HepG2 (cell line): ENCODE measurements around the gene SRSF2. TPM values are rescaled to one million over a fixed set of nuclear protein-coding genes. Genes with fewer than 3 reads are reported as not detected.
"Not testable (repeated sequence)": the region's sequence is repeated elsewhere in the genome, so short reads cannot be mapped to it uniquely, and the experiment has no call there.

ENCODE experiments used
- ATAC-seq: fragments of 200-7000 bp; cut with Tn5 transposase; 3 replicates; pipeline ENCODE4 v1.9.1; 2020; ENCODE audit warnings: mild to moderate bottlenecking, moderate library complexity
- BruUV-seq: library from RNA; stranded (reverse); fragments of 400-500 nt; replicated peaks from 2 replicates; lab custom pipeline; 2021; lab: Mats Ljungman, UMichigan
- CTCF ChIA-PET: fragments of 300-600 bp; formaldehyde crosslinking; extraction: SDS; loops from one replicate; lab custom pipeline; 2021; ENCODE audit warnings: low total read pairs, inconsistent platforms, low intra/inter-chr PET ratio; lab: Yijun Ruan, JAX
- POLR2A ChIA-PET: fragments of 350-600 bp; sonication (Branson Sonifier 250); formaldehyde crosslinking; loops from one replicate; lab custom pipeline; 2020; ENCODE audit warnings: antibody characterized with exemption, inconsistent platforms; lab: Yijun Ruan, JAX
- DNase-seq: peaks from one replicate; pipeline ENCODE4 v3.0.0-alpha.2; 2015; ENCODE audit warnings: low spot score
- FAIRE-seq: peaks from 3 replicates; lab custom pipeline; 2011; peaks lifted over from hg19 to GRCh38; lab: Jason Lieb, UNC
- H2AFZ ChIP-seq: one replicate; pipeline ENCODE4 v1.6.1; 2011; ENCODE audit warnings: low read length, inconsistent platforms
- H3K27ac ChIP-seq: fragments of 300-600 bp; 3 replicates; pipeline ENCODE4 v1.8.0; 2011; ENCODE audit warnings: mixed run types, mild to moderate bottlenecking, mixed read lengths, low read length, inconsistent platforms; ENCODE audit not compliant: insufficient read depth; ENCODE audit errors: extremely low read length
- H3K27me3 ChIP-seq, 2 experiments: fragments of 200-600 bp in 1 of 2; 2 replicates in 1 of 2; 3 replicates in 1 of 2; pipeline versions ENCODE4 v1.6.0 to v1.8.0; 2011; ENCODE audit warnings: low read length in 2 of 2, mild to moderate bottlenecking in 2 of 2, moderate library complexity in 2 of 2, inconsistent platforms in 1 of 2; ENCODE audit not compliant: insufficient read depth in 2 of 2, control insufficient read depth in 1 of 2
- H3K36me3 ChIP-seq, 2 experiments: fragments of 200-600 bp in 1 of 2; replicated peaks in 1 of 2; 2 replicates in 1 of 2; 3 replicates in 1 of 2; pipeline versions ENCODE4 v1.5.1 to v1.8.0; 2011; ENCODE audit warnings: low read length in 2 of 2, inconsistent platforms in 1 of 2; ENCODE audit not compliant: insufficient read depth in 2 of 2, control insufficient read depth in 1 of 2
- H3K4me1 ChIP-seq: 2 replicates; pipeline ENCODE4 v1.5.1; 2012; ENCODE audit warnings: low read length, inconsistent platforms; ENCODE audit not compliant: insufficient read depth
- H3K4me2 ChIP-seq: 2 replicates; pipeline ENCODE4 v1.6.0; 2011; ENCODE audit warnings: low read depth, low read length, inconsistent platforms
- H3K4me3 ChIP-seq, 3 experiments: fragments of 200-600 bp in 1 of 3; sonication (generic), shearing (Covaris generic) in 1 of 3; replicated peaks in 1 of 3; 2 replicates each; pipeline ENCODE4 v1.5.1; 2011 to 2016; ENCODE audit warnings: low read length in 3 of 3, inconsistent platforms in 2 of 3, low read depth in 2 of 3, mild to moderate bottlenecking in 2 of 3, control low read depth in 1 of 3, mixed read lengths in 1 of 3; ENCODE audit not compliant: insufficient read depth in 1 of 3
- H3K79me2 ChIP-seq: one replicate; pipeline ENCODE4 v1.6.1; 2011; ENCODE audit warnings: low read length, inconsistent platforms; ENCODE audit not compliant: insufficient read depth
- H3K9ac ChIP-seq: 2 replicates; pipeline ENCODE4 v1.6.0; 2011; ENCODE audit warnings: mild to moderate bottlenecking, low read depth, low read length, inconsistent platforms; ENCODE audit not compliant: insufficient read depth
- H3K9me3 ChIP-seq: 2 replicates; pipeline ENCODE4 v1.5.1; 2012; ENCODE audit warnings: mild to moderate bottlenecking, low read length
- H4K20me1 ChIP-seq: 2 replicates; pipeline ENCODE4 v1.6.0; 2011; ENCODE audit warnings: inconsistent platforms, mild to moderate bottlenecking, low read length, moderate library complexity; ENCODE audit not compliant: insufficient read depth
- ARID3A ChIP-seq: IDR thresholded peaks from 2 replicates; pipeline ENCODE4 v1.6.1; 2012; ENCODE audit warnings: low read depth, low read length, improper control_type of control experiment
- CEBPB ChIP-seq: IDR thresholded peaks from 2 replicates; pipeline ENCODE4 v1.6.1; 2011; ENCODE audit warnings: low read depth, low read length, improper control_type of control experiment, borderline replicate concordance
- SP140L ChIP-seq: sonication (generic); formaldehyde crosslinking; IDR thresholded peaks from 2 replicates; pipeline ENCODE4 v1.4.0; 2020; ENCODE audit warnings: missing genetic modification reagents, borderline replicate concordance
- ZNF10 ChIP-seq: sonication (generic); formaldehyde crosslinking; IDR thresholded peaks from 2 replicates; pipeline ENCODE4 v1.4.0; 2020; ENCODE audit warnings: mild to moderate bottlenecking, low read depth, missing genetic modification reagents, borderline replicate concordance
- ZNF367 ChIP-seq: sonication (generic); formaldehyde crosslinking; IDR thresholded peaks from 2 replicates; pipeline ENCODE4 v1.4.0; 2020; ENCODE audit warnings: missing genetic modification reagents, borderline replicate concordance
- ZNF563 ChIP-seq: sonication (generic); formaldehyde crosslinking; IDR thresholded peaks from 2 replicates; pipeline ENCODE4 v1.8.0; 2022; ENCODE audit warnings: mild to moderate bottlenecking, moderate library complexity, missing genetic modification reagents
- ZNF770 ChIP-seq: sonication (generic); formaldehyde crosslinking; IDR thresholded peaks from 2 replicates; pipeline ENCODE4 v1.5.0; 2020; ENCODE audit warnings: mild to moderate bottlenecking, missing genetic modification reagents
- ZSCAN31 ChIP-seq: sonication (generic); formaldehyde crosslinking; IDR thresholded peaks from 2 replicates; pipeline ENCODE4 v1.5.0; 2020; ENCODE audit warnings: low read depth, mild to moderate bottlenecking, missing genetic modification reagents
- WGBS: methylation state at CpG from one replicate; pipeline ENCODE4 v1.1.6; 2017; ENCODE audit warnings: low lambda C conversion rate; 5-methylcytosine and 5-hydroxymethylcytosine counted together
- in situ Hi-C: cut with HindIII; loops from 2 replicates; pipeline ENCODE4 v1.10.0; 2017; ENCODE audit warnings: low pct_unique_long_range_greater_than_20kb; ENCODE audit not compliant: extremely low pct_ligation_motif_present
- intact Hi-C: fragments of 100-400 bp; cut with micrococcal nuclease; formaldehyde crosslinking; loops from one replicate; pipeline ENCODE4 v1.10.0; 2022; ENCODE audit not compliant: unreplicated experiment
- polyA plus RNA-seq, 8 experiments: library from polyadenylated mRNA; depleted of rRNA in 3 of 8; stranded (reverse) in 7 of 8; unstranded in 1 of 8; fragments of >200 nt; fragmentation: Illumina TruSeq in 4 of 8; extraction: Trizol in 4 of 8; gene quantifications; 2 replicates each; pipeline versions ENCODE4 v1.2.1 to v1.2.3, GENCODE V29; 2011 to 2016; ENCODE audit warnings: low read depth in 4 of 8, missing spikeins in 1 of 8, mixed read lengths in 1 of 8; ENCODE audit not compliant: insufficient read depth in 1 of 8
- total RNA-seq, 5 experiments: library from RNA; depleted of rRNA; stranded (reverse); fragments of >200 nt; fragmentation: Illumina TruSeq; extraction: Trizol; gene quantifications; 2 replicates each; pipeline ENCODE4 v1.2.3, GENCODE V29; 2016; ENCODE audit warnings: low read depth in 1 of 5

The SRSF2 gene
- total and polyA plus RNA-seq, 2 of the 13 experiments (the other 11 are each of a cell fraction or from before 2014, with no cell fraction given), result 306 to 319 TPM

- TF ChIP-seq ZNF10 (CRISPR knock-in tag) (no peak), ZNF367 (0 out of 2 replicates have a peak, but pooled peaks have one; percentile 45), CEBPB (no peak)
Measured at GRCh38 chr17:76723812-76724211, 13.3 kb downstream of the SRSF2 start (continued).

GRCh38 chr17:76722977-76723376 lies 14.2 kb downstream of the SRSF2 start:
- 98% methylated on average over 8 of the region's 8 CpGs for WGBS
- peaks cover 43% of the 10 kb centered on the region for H3K79me2 ChIP-seq
- H3K9me3 ChIP-seq, ATAC-seq, H3K27me3 ChIP-seq, intact Hi-C loops, DNase-seq, in situ Hi-C loops, FAIRE-seq, H3K9ac ChIP-seq, H3K27ac ChIP-seq, H3K4me2 ChIP-seq, BruUV-seq, CTCF ChIA-PET, H4K20me1 ChIP-seq, H2AFZ ChIP-seq, H3K4me3 ChIP-seq: not testable (repeated sequence)
- POLR2A ChIA-PET, result interaction anchor here (1.2 kb wide), 1 partner anchor 15 kb away, joined by 3 read pairs; no protein-coding TSS in a partner anchor
- H3K4me1 ChIP-seq, result peaks cover 50% of the 10 kb centered on the region
- H3K36me3 ChIP-seq, result peaks cover 32 to 63% of the 10 kb centered on the region in 2 experiments

- no peak overlapping the region for H3K9ac ChIP-seq
- peaks cover 4% of the 10 kb centered on the region for H4K20me1 ChIP-seq
- no peak for TF ChIP-seq ARID3A
- no peak for TF ChIP-seq SP140L (CRISPR knock-in tag)
- peak; percentile 82; the same call in 1 of the 2 replicates for TF ChIP-seq ZNF770 (CRISPR knock-in tag)
- TF ChIP-seq ZSCAN31, result 0 out of 2 replicates have a peak, but pooled peaks have one; percentile 45
- TF ChIP-seq ZNF563, result no peak
- H3K9me3 ChIP-seq, result no peaks in the 10 kb centered on the region
- in situ Hi-C loops, result no loop called here
- CTCF ChIA-PET, result no interaction called here
- BruUV-seq, result no TSS peak
- FAIRE-seq (no peak), DNase-seq (no peak), ATAC-seq (no peak)
- intact Hi-C loops, result no loop called here
- H3K27ac ChIP-seq, result no peak overlapping the region
- POLR2A ChIA-PET, result interaction anchor here (1.2 kb wide), 1 partner anchor 14 kb away, joined by 3 read pairs; no protein-coding TSS in a partner anchor
- peak overlapping the region; percentile 31; the same call in 1 of the 2 replicates for H3K4me2 ChIP-seq
- H3K27me3 ChIP-seq, result no peaks in the 10 kb centered on the region
- WGBS, result 97% methylated on average over 8 of the region's 8 CpGs
- peaks cover 43% of the 10 kb centered on the region for H3K4me1 ChIP-seq
- H2AFZ ChIP-seq, result no peak overlapping the region
- H3K79me2 ChIP-seq, result peaks cover 36% of the 10 kb centered on the region
- no peak overlapping the region for H3K4me3 ChIP-seq
- peaks cover 34 to 67% of the 10 kb centered on the region in 2 experiments for H3K36me3 ChIP-seq
Measured at GRCh38 chr17:76722279-76722678, 14.9 kb downstream of the SRSF2 start.
